Stimulated activated CD8-positive, alpha-beta memory T cell treated with anti-CD3 and anti-CD28 coated beads, Interleukin-15, amount 100 ng/mL, for 48 hours (primary cell): Measurements from ENCODE around the gene RCOR2.
A peak's percentile ranks its signal among the peaks of the same experiment; 100 is the strongest.
"Not testable (repeated sequence)": the region's sequence is repeated elsewhere in the genome, so short reads cannot be mapped to it uniquely, and the experiment has no call there.

Experiments
- DNase-seq, 2 donors: peaks; one replicate each; pipeline ENCODE4 v3.0.0-alpha.2; 2020; ENCODE audit warnings: low read depth in 2 of 2

RCOR2 gene

DNA sequence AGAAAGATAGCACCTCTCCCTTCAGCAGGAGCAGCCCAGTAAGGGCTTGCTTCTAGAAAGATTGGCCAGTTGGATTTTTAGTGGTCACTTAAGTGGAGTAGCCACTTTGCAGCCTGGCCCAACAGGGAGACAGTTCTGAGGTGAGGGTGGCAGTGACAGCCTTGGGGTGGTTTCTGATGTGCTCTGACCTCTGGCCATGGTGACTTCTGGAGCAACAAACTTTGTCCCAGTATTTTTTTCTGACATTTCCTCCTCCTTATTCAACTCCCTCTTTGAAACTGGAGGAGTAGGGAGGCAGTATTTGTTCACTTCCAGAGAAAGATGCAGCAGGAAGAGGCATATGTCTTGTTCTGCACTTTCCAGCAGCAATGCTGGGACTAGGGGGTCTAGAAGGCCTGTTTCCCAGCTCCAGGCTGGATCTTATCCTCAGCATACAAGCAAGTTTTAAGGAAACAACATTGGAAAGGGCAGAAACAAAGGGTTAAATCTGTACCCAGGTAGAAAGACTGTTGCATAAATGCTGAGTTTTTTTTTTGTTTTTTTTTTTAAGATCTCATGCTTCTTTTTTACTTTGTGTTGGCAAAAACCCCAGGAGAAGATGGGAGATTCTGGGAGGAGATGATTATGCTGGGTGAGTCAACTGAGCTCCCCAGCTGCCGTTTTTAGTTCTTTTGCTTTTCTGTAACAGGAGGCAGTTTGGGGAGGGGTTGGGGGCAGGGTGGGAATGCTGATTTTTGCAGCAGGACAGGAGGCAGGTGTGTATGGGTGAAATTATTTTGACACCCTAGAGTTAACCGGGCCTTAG, 37.2 kb downstream of the RCOR2 start:
- no peak for DNase-seq

DNA sequence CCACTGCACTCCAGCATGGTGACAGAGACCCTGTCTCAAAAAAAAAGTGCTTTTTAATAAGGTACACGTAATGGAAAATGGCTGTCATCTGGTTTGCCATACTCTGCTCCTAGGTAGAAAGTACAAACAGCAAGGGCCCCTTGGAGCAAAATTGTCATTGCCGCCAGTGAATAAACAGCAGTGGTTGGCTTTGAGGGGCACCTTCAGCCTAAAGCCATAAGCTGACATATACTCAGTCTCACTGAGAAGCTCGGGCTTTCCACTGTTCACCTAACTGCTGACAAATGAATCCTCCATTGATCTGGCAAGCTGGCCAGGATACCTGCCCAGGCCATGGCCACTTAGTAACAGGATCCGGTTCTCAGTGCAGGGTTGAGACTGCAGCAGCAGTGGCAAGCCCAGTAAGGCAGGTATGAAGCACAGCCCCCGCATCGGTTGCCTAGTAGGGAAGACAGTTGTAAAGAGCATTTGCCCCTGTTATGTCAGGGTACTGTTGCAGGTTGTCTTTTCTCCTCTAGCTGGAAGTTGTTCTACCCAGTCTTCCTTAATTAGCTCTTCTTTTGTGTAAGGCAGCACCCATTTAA, 39.2 kb downstream of the RCOR2 start:
- DNase-seq, result no peak

GRCh38 chr11:63876616-63877015, 40.3 kb downstream of the RCOR2 start:
- DNase-seq, result no peak

DNA sequence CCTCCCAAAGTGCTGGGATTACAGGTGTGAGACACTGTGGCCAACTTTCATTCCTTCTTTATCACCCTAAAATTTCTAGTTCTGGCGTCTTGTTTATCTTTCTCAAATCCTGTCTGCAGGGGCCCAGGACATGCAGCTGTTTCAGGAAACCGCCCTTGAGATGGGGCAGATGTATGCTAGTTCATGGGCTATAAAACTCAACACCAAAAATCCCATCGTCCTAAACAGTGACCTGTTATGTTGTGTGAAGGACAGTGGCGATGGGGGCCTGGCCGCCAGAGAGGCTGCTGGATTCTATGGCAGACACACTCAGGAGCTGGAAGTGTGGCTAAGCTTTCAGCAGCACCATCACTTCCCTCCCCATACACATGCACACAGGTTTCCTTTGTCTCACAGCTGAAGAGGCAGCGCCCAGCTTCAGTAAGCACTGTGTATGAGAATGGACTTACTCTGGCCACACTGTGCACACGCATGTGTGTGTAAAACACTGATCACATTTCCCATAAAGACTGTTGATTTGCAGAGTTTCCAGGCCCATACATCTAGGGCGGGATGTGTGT, 41.4 kb downstream of the RCOR2 start:
- no peak for DNase-seq

DNA sequence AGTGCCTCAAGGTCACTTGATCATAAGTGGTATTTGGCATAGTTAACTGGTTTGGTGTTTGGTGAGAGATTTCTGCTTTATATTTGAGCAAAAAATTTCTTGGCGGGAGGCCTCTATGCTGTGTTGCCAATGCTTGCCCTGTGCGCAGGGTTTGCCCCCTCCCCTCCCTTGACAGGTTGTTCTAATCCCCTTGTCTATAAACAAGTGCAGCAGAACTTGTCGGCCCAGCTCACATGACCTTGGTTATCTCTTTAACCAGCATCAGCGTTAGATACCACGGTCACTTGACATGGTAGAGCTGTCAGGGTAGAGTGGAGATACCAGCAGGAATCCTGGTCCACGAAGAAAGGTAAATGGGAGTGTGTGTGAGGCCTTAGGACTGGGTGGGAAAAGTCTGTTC, 42.5 kb downstream of the RCOR2 start:
- DNase-seq, result no peak

DNA sequence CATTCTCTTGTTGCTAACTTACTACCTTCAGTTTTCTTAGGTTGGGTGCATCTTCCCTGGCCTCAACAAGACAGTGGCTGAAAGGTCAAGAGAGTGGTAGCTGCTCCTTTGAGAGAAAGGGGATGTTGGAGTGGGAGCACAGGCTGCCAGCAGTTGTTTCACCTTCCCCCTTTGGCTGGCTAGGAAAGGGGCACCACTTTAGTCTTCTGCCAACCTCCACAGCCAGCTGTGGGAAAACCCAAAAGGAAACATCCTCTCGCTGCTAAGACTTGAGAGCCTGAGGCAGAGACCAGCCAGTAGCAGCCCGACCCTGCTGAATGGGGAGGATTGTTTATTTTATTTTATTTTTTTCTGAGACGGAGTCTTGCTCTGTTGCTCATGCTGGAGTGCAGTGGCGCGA, 43.7 kb downstream of the RCOR2 start:
- no peak for DNase-seq

DNA sequence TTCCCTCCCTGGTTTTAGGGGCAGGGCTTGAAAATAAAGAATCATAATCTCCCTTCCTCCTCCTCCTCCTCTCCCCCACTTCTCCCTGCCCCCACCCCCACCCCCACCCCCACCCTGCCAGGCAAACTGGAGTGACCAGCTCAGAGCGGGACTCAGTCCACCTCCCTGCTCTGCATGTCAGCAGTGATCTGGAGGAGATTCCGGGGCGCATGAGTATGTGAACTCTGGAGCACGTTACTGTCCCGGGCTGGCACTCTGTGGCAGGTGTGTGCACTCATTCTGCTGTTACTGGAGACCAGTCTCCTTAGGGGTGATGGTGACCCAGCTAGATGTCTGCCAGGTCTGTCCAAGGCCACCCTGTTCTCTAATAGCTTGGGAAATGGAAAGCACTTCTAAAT, 44.2 kb downstream of the RCOR2 start:
- DNase-seq, result no peak

- peak in 1 of 2 donors; percentile 34 for DNase-seq
Measured at GRCh38 chr11:63871962-63872799, 44.8 kb downstream of the RCOR2 start.

DNA sequence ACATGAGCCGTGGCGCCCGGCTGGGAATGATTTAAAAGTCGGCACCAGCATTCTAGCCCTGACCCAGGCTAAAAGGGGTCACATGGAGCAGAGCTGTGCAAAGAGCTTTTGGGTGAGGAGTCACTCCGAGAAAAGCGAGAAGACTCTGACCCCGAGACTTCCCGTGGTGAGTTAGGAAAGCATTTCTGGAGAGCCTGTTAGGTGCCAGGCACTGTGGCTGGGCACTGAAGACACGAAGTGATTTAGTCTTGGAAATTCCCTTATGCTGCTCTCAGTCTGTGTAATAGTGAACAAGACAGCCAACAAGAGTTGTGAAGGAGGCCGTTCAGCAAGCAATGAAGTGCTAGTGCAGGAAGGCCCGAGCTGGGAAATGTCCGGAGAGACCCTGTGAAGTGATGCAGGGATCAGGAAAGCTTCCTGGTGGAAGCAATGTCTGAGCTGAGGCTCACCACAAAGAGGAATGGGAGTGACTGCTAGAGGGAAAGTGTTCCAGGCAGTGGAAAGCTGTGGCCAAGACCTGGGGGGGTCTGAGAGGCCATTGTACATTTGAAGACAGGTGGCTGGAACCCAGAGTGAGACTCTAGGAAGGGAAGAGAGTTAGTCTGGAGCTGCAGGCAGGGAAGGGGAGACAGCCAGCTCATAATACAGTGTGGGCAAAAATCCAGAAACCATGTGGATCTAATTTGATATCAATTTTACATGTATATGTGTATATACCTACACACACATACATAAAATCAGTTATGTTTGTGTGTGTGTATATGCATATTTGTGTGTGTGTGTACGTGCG, 46.4 kb downstream of the RCOR2 start:
- DNase-seq, result no peak

- DNase-seq, result no peak
Measured at GRCh38 chr11:63869683-63870082, 47.3 kb downstream of the RCOR2 start.

- DNase-seq, result no peak
Measured at GRCh38 chr11:63869171-63869591, 47.8 kb downstream of the RCOR2 start.

- no peak for DNase-seq
Measured at GRCh38 chr11:63868399-63869064, 48.4 kb downstream of the RCOR2 start.

DNA sequence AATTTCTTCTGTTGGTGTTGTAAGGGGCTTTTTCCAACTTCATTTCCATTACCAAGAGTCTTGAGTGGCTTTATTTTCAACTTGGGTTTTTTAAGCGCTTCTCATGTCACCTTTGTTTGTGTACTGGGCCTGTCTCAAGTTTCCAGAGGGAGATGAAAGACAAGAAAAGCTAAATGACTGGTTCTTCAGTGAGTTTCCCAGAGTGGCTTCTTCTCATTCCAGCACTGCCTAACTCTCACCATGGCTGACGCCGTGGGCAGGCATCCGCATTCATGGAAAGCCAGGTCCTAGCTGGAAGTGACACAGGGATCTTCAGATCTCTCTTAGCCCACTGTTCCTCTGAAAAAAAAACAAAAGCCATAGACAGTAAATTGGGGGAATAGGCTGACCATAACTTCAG, 49.5 kb downstream of the RCOR2 start:
- DNase-seq, result no peak

DNA sequence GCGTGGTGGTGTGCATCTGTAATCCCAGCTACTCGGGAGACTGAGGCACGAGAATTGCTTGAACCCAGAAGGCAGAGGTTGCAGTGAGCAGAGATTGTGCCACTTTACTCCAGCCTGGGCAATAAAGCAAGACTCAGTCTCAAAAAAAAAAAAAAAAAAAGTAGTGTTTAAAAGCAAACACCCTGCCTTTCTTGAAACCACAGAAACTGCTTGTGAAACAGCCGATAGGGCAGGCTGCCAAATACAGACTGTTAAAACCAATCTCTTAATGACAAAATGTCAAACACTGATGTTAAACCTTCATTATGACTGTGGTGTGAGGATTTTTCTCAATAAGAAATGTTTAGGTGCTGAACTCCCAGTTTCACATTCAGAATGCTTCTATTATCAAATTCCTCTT, 50.8 kb downstream of the RCOR2 start:
- DNase-seq, result peak; percentile 60 to 71

GRCh38 chr11:63863620-63864019, 53.3 kb downstream of the RCOR2 start:
- DNase-seq, result not testable (repeated sequence)

GRCh38 chr11:63862923-63863322, 54.0 kb downstream of the RCOR2 start:
- no peak for DNase-seq
